Upper lobe of right lung (tissue), 1 donor: ENCODE data around the gene OCA2. TPM values are rescaled to one million over a fixed set of nuclear protein-coding genes. Genes with fewer than 3 reads are reported as not detected.
A peak's percentile ranks its signal among the peaks of the same experiment; 100 is the strongest.

Experiments
- ATAC-seq: fragments of 200-7000 bp; cut with Tn5 transposase; one replicate; pipeline ENCODE4 v1.9.1; 2020; ENCODE audit warnings: mild to moderate bottlenecking, moderate library complexity
- DNase-seq: peaks from one replicate; pipeline ENCODE4 v3.0.0-alpha.2; 2020
- H3K27ac ChIP-seq: fragments of 200-600 bp; one replicate; pipeline ENCODE4 v1.8.0; 2022
- H3K27me3 ChIP-seq: fragments of 200-600 bp; one replicate; pipeline ENCODE4 v1.8.0; 2022; ENCODE audit warnings: mild to moderate bottlenecking
- H3K36me3 ChIP-seq: fragments of 200-600 bp; one replicate; pipeline ENCODE4 v1.8.0; 2022
- H3K4me1 ChIP-seq: fragments of 200-600 bp; one replicate; pipeline ENCODE4 v1.8.0; 2022
- H3K4me3 ChIP-seq: fragments of 200-600 bp; one replicate; pipeline ENCODE4 v1.8.0; 2022; ENCODE audit warnings: mild to moderate bottlenecking
- H3K9me3 ChIP-seq: fragments of 200-600 bp; one replicate; pipeline ENCODE4 v1.8.0; 2022
- CTCF ChIP-seq: fragments of 200-600 bp; IDR thresholded peaks from one replicate; pipeline ENCODE4 v1.8.0; 2022; ENCODE audit warnings: antibody characterized with exemption
- intact Hi-C: fragments of 100-400 bp; cut with DNase I; formaldehyde crosslinking; loops from one replicate; pipeline ENCODE4 v1.11.0; 2022
- total RNA-seq: library from RNA; stranded (reverse); fragmentation: NEBNext Ultra II Directional; extraction: Animal tissue kit (Norgen Biotek cat#: 25700); gene quantifications from one replicate; pipeline ENCODE4 v1.2.1, GENCODE V29; 2021
- donor health status: DM: no; HTN: yes; CAD: no; lungs with severe emphysema.

OCA2 gene
- total RNA-seq, 1 donor from 2014 or later = 0.55 TPM

- intact Hi-C loops = no loop called here
- ATAC-seq = no peak
Observed at GRCh38 chr15:27762471-27762870, 336.6 kb downstream of the OCA2 start.

GRCh38 chr15:27757052-27757451, 342.1 kb downstream of the OCA2 start:
- no peak for TF ChIP-seq CTCF
- DNase-seq (no peak), ATAC-seq (no peak)
- no peaks in the 10 kb centered on the region for H3K9me3 ChIP-seq
- no peaks in the 10 kb centered on the region for H3K4me1 ChIP-seq
- H3K27ac ChIP-seq = no peak overlapping the region
- intact Hi-C loops = no loop called here
- no peaks in the 10 kb centered on the region for H3K36me3 ChIP-seq
- H3K4me3 ChIP-seq = no peak overlapping the region
- H3K27me3 ChIP-seq = no peaks in the 10 kb centered on the region

More at GRCh38 chr15:27762471-27762870, 336.6 kb downstream of the OCA2 start:
- Histone ChIP-seq H3K27ac (no peak overlapping the region), H3K9me3 (no peaks in the 10 kb centered on the region), H3K36me3 (no peaks in the 10 kb centered on the region), H3K4me1 (no peaks in the 10 kb centered on the region), H3K4me3 (no peak overlapping the region), H3K27me3 (no peaks in the 10 kb centered on the region)
- TF ChIP-seq CTCF = no peak
- no peak for DNase-seq

- DNase-seq = no peak
- no peak overlapping the region for H3K27ac ChIP-seq
- TF ChIP-seq CTCF = no peak
- peak; percentile 37 for ATAC-seq
- H3K4me1 ChIP-seq = no peaks in the 10 kb centered on the region
- H3K4me3 ChIP-seq = no peak overlapping the region
- no peaks in the 10 kb centered on the region for H3K9me3 ChIP-seq
- no peaks in the 10 kb centered on the region for H3K27me3 ChIP-seq
- intact Hi-C loops = no loop called here
- no peaks in the 10 kb centered on the region for H3K36me3 ChIP-seq
Observed at GRCh38 chr15:27752691-27753090, 346.4 kb downstream of the OCA2 start.

- H3K27me3 ChIP-seq = no peaks in the 10 kb centered on the region
- DNase-seq (no peak), ATAC-seq (no peak)
- intact Hi-C loops = no loop called here
- no peaks in the 10 kb centered on the region for H3K4me1 ChIP-seq
- H3K36me3 ChIP-seq = no peaks in the 10 kb centered on the region
- H3K4me3 ChIP-seq = no peak overlapping the region
- no peak for TF ChIP-seq CTCF
- H3K9me3 ChIP-seq = no peaks in the 10 kb centered on the region
- no peak overlapping the region for H3K27ac ChIP-seq
Observed at GRCh38 chr15:27747997-27748396, 351.1 kb downstream of the OCA2 start.

GRCh38 chr15:27746401-27746955, 352.6 kb downstream of the OCA2 start:
- intact Hi-C loops = no loop called here
- H3K4me3 ChIP-seq = no peak overlapping the region
- no peaks in the 10 kb centered on the region for H3K9me3 ChIP-seq
- TF ChIP-seq CTCF = no peak
- no peak for ATAC-seq
- no peaks in the 10 kb centered on the region for H3K36me3 ChIP-seq
- no peak for DNase-seq
- H3K4me1 ChIP-seq = no peaks in the 10 kb centered on the region
- H3K27ac ChIP-seq = no peak overlapping the region
- no peaks in the 10 kb centered on the region for H3K27me3 ChIP-seq

GRCh38 chr15:27744641-27745040, 354.5 kb downstream of the OCA2 start:
- ATAC-seq (no peak), DNase-seq (no peak)
- TF ChIP-seq CTCF = no peak
- intact Hi-C loops = no loop called here
- H3K9me3 ChIP-seq = no peaks in the 10 kb centered on the region
- H3K36me3 ChIP-seq = no peaks in the 10 kb centered on the region
- H3K4me1 ChIP-seq = no peaks in the 10 kb centered on the region
- H3K27me3 ChIP-seq = no peaks in the 10 kb centered on the region
- no peak overlapping the region for H3K27ac ChIP-seq
- H3K4me3 ChIP-seq = no peak overlapping the region
